ENCODE data around the gene PRDM10. TPM values are rescaled to one million over a fixed set of nuclear protein-coding genes. Genes with fewer than 3 reads are reported as not detected.
A peak's percentile ranks its signal among the peaks of the same experiment; 100 is the strongest.
"Not testable (repeated sequence)": the region's sequence is repeated elsewhere in the genome, so short reads cannot be mapped to it uniquely, and the experiment has no call there.

Gene PRDM10
- total RNA-seq, 1 donor from 2014 or later, result 14.6 TPM

- ChIA-PET POLR2A (no interaction called here), CTCF (no interaction called here)
- H3K9me3 Mint-ChIP-seq, result no peaks in the 10 kb centered on the region
- no peaks in the 10 kb centered on the region for H3K36me3 Mint-ChIP-seq (ENCODE audit: low read depth)
- intact Hi-C loops (cut with micrococcal nuclease), result no loop called here
- ATAC-seq (ENCODE audit: low read depth) (no peak), DNase-seq (no peak)
- no peak overlapping the region for H3K4me3 Mint-ChIP-seq
- no peak overlapping the region for H3K27ac Mint-ChIP-seq
- TF ChIP-seq CTCF (IDR thresholded peaks at IDR 0.05), result no peak
- H3K4me1 Mint-ChIP-seq, result peaks cover 15% of the 10 kb centered on the region
- peaks cover 40% of the 10 kb centered on the region for H3K27me3 Mint-ChIP-seq
Observed at GRCh38 chr11:130025371-130025770, 22.7 kb upstream of the PRDM10 start.

GRCh38 chr11:130024361-130024760 lies 21.7 kb upstream of the PRDM10 start:
- intact Hi-C loops (cut with micrococcal nuclease), result no loop called here
- POLR2A ChIA-PET, result interaction anchor here (0.7 kb wide), 1 partner anchor 14 kb away, joined by 4 read pairs; no protein-coding TSS in a partner anchor
- Mint-ChIP-seq H3K27me3 (peaks cover 43% of the 10 kb centered on the region), H3K4me1 (peaks cover 15% of the 10 kb centered on the region), H3K36me3 (ENCODE audit: low read depth) (no peaks in the 10 kb centered on the region), H3K27ac (no peak overlapping the region), H3K9me3 (no peaks in the 10 kb centered on the region), H3K4me3 (no peak overlapping the region)
- ATAC-seq (ENCODE audit: low read depth), result no peak
- DNase-seq, result no peak
- no peak for TF ChIP-seq CTCF (IDR thresholded peaks at IDR 0.05)
- CTCF ChIA-PET, result no interaction called here

- H3K4me3 Mint-ChIP-seq, result no peak overlapping the region
- peaks cover 15% of the 10 kb centered on the region for H3K4me1 Mint-ChIP-seq
- peaks cover 43% of the 10 kb centered on the region for H3K27me3 Mint-ChIP-seq
- no peak for TF ChIP-seq CTCF (IDR thresholded peaks at IDR 0.05)
- DNase-seq (no peak), ATAC-seq (ENCODE audit: low read depth) (peak; percentile 81)
- H3K9me3 Mint-ChIP-seq, result no peaks in the 10 kb centered on the region
- no peaks in the 10 kb centered on the region for H3K36me3 Mint-ChIP-seq (ENCODE audit: low read depth)
- CTCF ChIA-PET, result no interaction called here
- POLR2A ChIA-PET, result no interaction called here
- no peak overlapping the region for H3K27ac Mint-ChIP-seq
- intact Hi-C loops (cut with micrococcal nuclease), result loop anchor here (2.0 kb wide), 1 partner anchor 18 kb away; no protein-coding TSS in a partner anchor
Observed at GRCh38 chr11:130023204-130023603, 20.6 kb upstream of the PRDM10 start.

- no peak overlapping the region for H3K27ac Mint-ChIP-seq
- no peak for DNase-seq
- no peak for TF ChIP-seq CTCF (IDR thresholded peaks at IDR 0.05)
- ChIA-PET POLR2A (no interaction called here), CTCF (no interaction called here)
- peaks cover 15% of the 10 kb centered on the region for H3K4me1 Mint-ChIP-seq
- ATAC-seq (ENCODE audit: low read depth), result no peak
- peaks cover 40% of the 10 kb centered on the region for H3K27me3 Mint-ChIP-seq
- H3K36me3 Mint-ChIP-seq (ENCODE audit: low read depth), result no peaks in the 10 kb centered on the region
- no peaks in the 10 kb centered on the region for H3K9me3 Mint-ChIP-seq
- intact Hi-C loops (cut with micrococcal nuclease), result loop anchor here (2.0 kb wide), 1 partner anchor 18 kb away; no protein-coding TSS in a partner anchor
- H3K4me3 Mint-ChIP-seq, result no peak overlapping the region
Observed at GRCh38 chr11:130022799-130023198, 20.2 kb upstream of the PRDM10 start.

GRCh38 chr11:130021606-130022005 lies 19.0 kb upstream of the PRDM10 start:
- peaks cover 15% of the 10 kb centered on the region for H3K4me1 Mint-ChIP-seq
- peaks cover 40% of the 10 kb centered on the region for H3K27me3 Mint-ChIP-seq
- ATAC-seq (ENCODE audit: low read depth); CTCF ChIA-PET; H3K27ac Mint-ChIP-seq; H3K4me3 Mint-ChIP-seq; H3K36me3 Mint-ChIP-seq (ENCODE audit: low read depth); H3K9me3 Mint-ChIP-seq; DNase-seq: not testable (repeated sequence)
- POLR2A ChIA-PET, result interaction anchor here (0.7 kb wide), 1 partner anchor 44 kb away, joined by 3 read pairs; no protein-coding TSS in a partner anchor
- intact Hi-C loops (cut with micrococcal nuclease), result loop anchor here (2.0 kb wide), 1 partner anchor 17 kb away; no protein-coding TSS in a partner anchor

GRCh38 chr11:130020323-130020722 lies 17.7 kb upstream of the PRDM10 start:
- Mint-ChIP-seq H3K4me3 (no peak overlapping the region), H3K9me3 (peaks cover 6% of the 10 kb centered on the region), H3K27ac (no peak overlapping the region), H3K27me3 (peaks cover 43% of the 10 kb centered on the region), H3K4me1 (peaks cover 15% of the 10 kb centered on the region), H3K36me3 (ENCODE audit: low read depth) (no peaks in the 10 kb centered on the region)
- POLR2A ChIA-PET, result no interaction called here
- CTCF ChIA-PET, result no interaction called here
- intact Hi-C loops (cut with micrococcal nuclease), result no loop called here
- DNase-seq, result no peak
- no peak for TF ChIP-seq CTCF (IDR thresholded peaks at IDR 0.05)
- ATAC-seq (ENCODE audit: low read depth), result no peak

- CTCF ChIA-PET, result not testable (repeated sequence)
Observed at GRCh38 chr11:130015846-130016245, 13.2 kb upstream of the PRDM10 start.

More at GRCh38 chr11:130015846-130016245, 13.2 kb upstream of the PRDM10 start:
- peaks cover 42% of the 10 kb centered on the region for H3K27me3 Mint-ChIP-seq
- H3K27ac Mint-ChIP-seq; POLR2A ChIA-PET; intact Hi-C loops (cut with micrococcal nuclease); H3K36me3 Mint-ChIP-seq (ENCODE audit: low read depth); H3K4me3 Mint-ChIP-seq; DNase-seq; H3K4me1 Mint-ChIP-seq; ATAC-seq (ENCODE audit: low read depth); H3K9me3 Mint-ChIP-seq: not testable (repeated sequence)

All from activated B cell treated with CpG ODN at 0.5 μM for 24 hours (primary cell).